ENCODE measurements around the gene GPANK1.
A peak's percentile ranks its signal among the peaks of the same experiment; 100 is the strongest.

GPANK1 gene

DNA sequence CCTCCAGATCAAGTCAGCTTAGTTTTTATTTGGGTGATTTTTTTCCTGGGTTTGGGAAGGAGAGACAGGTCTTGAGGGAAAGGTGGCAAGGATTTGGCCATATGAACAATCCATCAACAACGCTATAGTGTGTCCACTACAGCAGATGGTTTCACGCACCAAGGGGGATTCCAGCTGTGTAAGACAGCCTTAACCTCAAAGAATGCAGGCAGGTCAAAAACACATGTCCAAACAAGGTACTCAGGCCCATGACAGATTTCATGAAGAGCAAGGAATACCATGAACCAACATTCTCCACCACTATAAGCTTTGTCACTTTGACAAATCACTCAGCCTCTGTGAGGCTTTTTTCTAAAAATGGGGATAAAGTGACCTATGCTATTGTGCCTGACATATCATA lies 47.8 kb downstream of the GPANK1 start:
- no peak overlapping the region for H3K4me3 ChIP-seq
- no peaks in the 10 kb centered on the region for H3K9me3 ChIP-seq
- no peak for DNase-seq
- H3K27ac ChIP-seq = no peak overlapping the region
- TF ChIP-seq CTCF (IDR thresholded peaks at IDR 0.05) = no peak
- no peaks in the 10 kb centered on the region for H3K36me3 ChIP-seq
- H3K4me1 ChIP-seq = peaks cover 0 to 6% (median 3%) of the 10 kb centered on the region in 4 donors
- H3K27me3 ChIP-seq = no peaks in the 10 kb centered on the region
- intact Hi-C loops (cut with DNase I; ENCODE audit: low total_unique reads) = no loop called here

GRCh38 chr6:31615748-31616147 lies 49.0 kb downstream of the GPANK1 start:
- no peaks in the 10 kb centered on the region for H3K27me3 ChIP-seq
- DNase-seq = no peak
- H3K36me3 ChIP-seq = no peaks in the 10 kb centered on the region
- H3K9me3 ChIP-seq = no peaks in the 10 kb centered on the region
- H3K4me1 ChIP-seq = no peaks in the 10 kb centered on the region
- no peak for TF ChIP-seq CTCF (IDR thresholded peaks at IDR 0.05)
- intact Hi-C loops (cut with DNase I; ENCODE audit: low total_unique reads) = no loop called here
- H3K4me3 ChIP-seq = peak overlapping the region; percentile 1 to 18
- H3K27ac ChIP-seq = no peak overlapping the region

GRCh38 chr6:31614684-31615578 lies 49.9 kb downstream of the GPANK1 start, which contains the start of gene AIF1:
AIF1 (plus strand) TSS chr6:31615234; CDS start chr6:31615330, 96 bp downstream.
- intact Hi-C loops (cut with DNase I; ENCODE audit: low total_unique reads) = no loop called here
- Histone ChIP-seq H3K27me3 (no peaks in the 10 kb centered on the region), H3K9me3 (no peaks in the 10 kb centered on the region), H3K27ac (no peak within 1 kb of the TSS), H3K4me1 (no peaks in the 10 kb centered on the region), H3K4me3 (peak within 1 kb of the TSS; percentile 1 to 18), H3K36me3 (no peaks in the 10 kb centered on the region)
- no peak for TF ChIP-seq CTCF (IDR thresholded peaks at IDR 0.05)
- no peak for DNase-seq

- no peak overlapping the region for H3K4me3 ChIP-seq
- TF ChIP-seq CTCF (IDR thresholded peaks at IDR 0.05) = no peak
- DNase-seq = no peak
- H3K9me3 ChIP-seq = no peaks in the 10 kb centered on the region
- no peak overlapping the region for H3K27ac ChIP-seq
- H3K4me1 ChIP-seq = no peaks in the 10 kb centered on the region
- no peaks in the 10 kb centered on the region for H3K27me3 ChIP-seq
- H3K36me3 ChIP-seq = no peaks in the 10 kb centered on the region
- intact Hi-C loops (cut with DNase I; ENCODE audit: low total_unique reads) = no loop called here
Observed at GRCh38 chr6:31614075-31614619, 50.6 kb downstream of the GPANK1 start.

All from tibial artery (tissue), 4 donors.